ENCODE data around the gene RPA3. TPM values are rescaled to one million over a fixed set of nuclear protein-coding genes. Genes with fewer than 3 reads are reported as not detected.

Gene RPA3
- total RNA-seq, 6 donors from 2014 or later, result 6.3 to 31.1 (median 19.5) TPM

DNA sequence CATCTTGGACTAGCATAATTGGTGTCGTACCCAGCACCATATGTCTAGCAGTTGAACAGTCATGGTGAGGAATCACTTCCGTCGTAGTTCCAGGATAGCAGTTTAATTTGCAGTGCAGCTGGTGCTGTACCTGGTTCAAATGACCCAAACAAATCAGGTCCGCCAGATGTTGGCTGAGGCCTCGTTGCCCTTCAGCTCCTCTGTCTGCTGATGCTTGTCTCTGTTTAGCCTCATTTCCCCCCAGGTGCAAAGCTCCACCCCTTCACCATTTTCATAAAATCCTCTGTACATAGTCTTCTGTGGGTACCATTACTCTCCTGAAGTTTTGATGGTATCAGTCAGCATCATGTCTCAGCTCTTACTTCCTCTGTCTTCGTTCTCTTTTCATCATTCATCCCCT is 42.7 kb downstream of the RPA3 start:
- Histone ChIP-seq H3K36me3 (peaks cover 0 to 13% (median 2%) of the 10 kb centered on the region in 4 donors), H3K4me1 (peaks cover 0 to under 1% (median 0%) of the 10 kb centered on the region in 4 donors), H3K9me3 (peaks cover 0 to 3% (median 0%) of the 10 kb centered on the region in 4 donors), H3K4me3 (no peak overlapping the region), H3K27ac (no peak overlapping the region), H3K27me3 (no peaks in the 10 kb centered on the region)
- no peak for DNase-seq
- TF ChIP-seq EP300 (IDR thresholded peaks at IDR 0.05), result no peak
- TF ChIP-seq, protein P1, sequence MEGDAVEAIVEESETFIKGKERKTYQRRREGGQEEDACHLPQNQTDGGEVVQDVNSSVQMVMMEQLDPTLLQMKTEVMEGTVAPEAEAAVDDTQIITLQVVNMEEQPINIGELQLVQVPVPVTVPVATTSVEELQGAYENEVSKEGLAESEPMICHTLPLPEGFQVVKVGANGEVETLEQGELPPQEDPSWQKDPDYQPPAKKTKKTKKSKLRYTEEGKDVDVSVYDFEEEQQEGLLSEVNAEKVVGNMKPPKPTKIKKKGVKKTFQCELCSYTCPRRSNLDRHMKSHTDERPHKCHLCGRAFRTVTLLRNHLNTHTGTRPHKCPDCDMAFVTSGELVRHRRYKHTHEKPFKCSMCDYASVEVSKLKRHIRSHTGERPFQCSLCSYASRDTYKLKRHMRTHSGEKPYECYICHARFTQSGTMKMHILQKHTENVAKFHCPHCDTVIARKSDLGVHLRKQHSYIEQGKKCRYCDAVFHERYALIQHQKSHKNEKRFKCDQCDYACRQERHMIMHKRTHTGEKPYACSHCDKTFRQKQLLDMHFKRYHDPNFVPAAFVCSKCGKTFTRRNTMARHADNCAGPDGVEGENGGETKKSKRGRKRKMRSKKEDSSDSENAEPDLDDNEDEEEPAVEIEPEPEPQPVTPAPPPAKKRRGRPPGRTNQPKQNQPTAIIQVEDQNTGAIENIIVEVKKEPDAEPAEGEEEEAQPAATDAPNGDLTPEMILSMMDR (IDR thresholded peaks at IDR 0.05), result no peak
- no peak for TF ChIP-seq POLR2A (IDR thresholded peaks at IDR 0.05)
- no peak for TF ChIP-seq POLR2AphosphoS5 (IDR thresholded peaks at IDR 0.05)
- ATAC-seq (ENCODE audit: low FRiP score in 2 of 2), result no peak
- 66 to 71% methylated on average over 6 of the region's 6 CpGs for WGBS, 2 donors

DNA sequence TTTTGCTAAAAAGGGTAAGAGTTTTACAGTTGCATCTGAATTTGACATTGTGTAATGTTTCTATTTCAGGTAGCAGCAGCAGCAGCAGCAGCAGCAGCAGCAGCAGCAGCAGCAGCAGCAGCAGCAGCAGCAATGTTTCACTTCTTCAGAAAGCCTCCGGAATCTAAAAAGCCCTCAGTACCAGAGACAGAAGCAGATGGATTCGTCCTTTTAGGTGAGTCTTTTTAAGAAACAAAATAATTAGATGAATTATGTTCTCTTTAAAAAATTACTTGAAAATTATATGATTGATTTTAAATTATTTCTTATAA is 45.2 kb downstream of the RPA3 start:
- TF ChIP-seq, protein P1 (IDR thresholded peaks at IDR 0.05), result no peak
- TF ChIP-seq EP300 (IDR thresholded peaks at IDR 0.05) (no peak), POLR2AphosphoS5 (IDR thresholded peaks at IDR 0.05) (no peak), POLR2A (IDR thresholded peaks at IDR 0.05) (no peak)
- H3K9me3 ChIP-seq, result peaks cover 0 to 3% (median 0%) of the 10 kb centered on the region in 4 donors
- no peak overlapping the region for H3K27ac ChIP-seq
- H3K4me1 ChIP-seq, result no peaks in the 10 kb centered on the region
- no peak overlapping the region for H3K4me3 ChIP-seq
- H3K36me3 ChIP-seq, result peaks cover 0 to 13% (median 2%) of the 10 kb centered on the region in 4 donors
- no peak for ATAC-seq (ENCODE audit: low FRiP score in 2 of 2)
- no peak for DNase-seq
- no peaks in the 10 kb centered on the region for H3K27me3 ChIP-seq
- WGBS, 2 donors, result 79 to 81% methylated on average over 2 of the region's 2 CpGs

DNA sequence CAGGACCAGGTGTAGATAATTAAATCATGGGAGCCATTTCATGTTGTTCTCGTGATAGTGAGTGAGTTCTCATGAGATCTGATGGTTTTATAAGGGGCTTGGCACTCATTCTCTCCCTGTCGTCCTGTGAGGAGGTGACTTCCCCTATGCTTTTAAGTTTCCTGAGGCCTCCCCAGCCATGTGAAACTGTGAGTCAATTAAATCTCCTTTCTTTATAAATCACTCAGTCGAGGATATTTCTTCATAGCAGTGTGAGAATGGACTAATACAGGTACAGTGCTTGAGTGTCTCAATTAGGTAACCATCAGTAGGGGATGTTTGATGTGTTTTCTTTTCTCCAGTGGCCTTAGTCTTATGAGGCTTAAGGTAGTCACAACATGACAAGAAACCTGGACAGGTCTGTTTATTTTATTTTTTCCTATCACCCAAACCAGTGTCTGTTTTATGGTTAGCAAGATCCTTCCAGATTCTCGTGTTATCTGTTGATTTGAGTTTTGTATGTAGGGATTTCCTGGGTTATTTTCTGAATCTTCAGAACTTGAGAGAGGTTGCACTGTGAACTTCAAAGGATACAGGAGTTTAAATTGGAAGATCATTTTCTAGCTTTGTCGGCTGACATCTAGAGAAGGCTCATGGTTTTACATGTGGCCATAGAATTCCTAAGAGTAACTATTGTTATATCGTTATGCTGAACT is 45.7 kb downstream of the RPA3 start:
- H3K27me3 ChIP-seq, result no peaks in the 10 kb centered on the region
- no peak overlapping the region for H3K4me3 ChIP-seq
- no peak for DNase-seq
- TF ChIP-seq POLR2A (IDR thresholded peaks at IDR 0.05) (no peak), POLR2AphosphoS5 (IDR thresholded peaks at IDR 0.05) (no peak), EP300 (IDR thresholded peaks at IDR 0.05) (no peak)
- TF ChIP-seq, protein P1 (IDR thresholded peaks at IDR 0.05), result no peak
- H3K4me1 ChIP-seq, result no peaks in the 10 kb centered on the region
- no peak for ATAC-seq (ENCODE audit: low FRiP score in 2 of 2)
- WGBS, 2 donors, result 81 to 83% methylated on average over 6 of the region's 6 CpGs
- H3K9me3 ChIP-seq, result peaks cover 0 to 3% (median 0%) of the 10 kb centered on the region in 4 donors
- no peak overlapping the region for H3K27ac ChIP-seq
- H3K36me3 ChIP-seq, result peaks cover 0 to 13% (median 2%) of the 10 kb centered on the region in 4 donors

DNA sequence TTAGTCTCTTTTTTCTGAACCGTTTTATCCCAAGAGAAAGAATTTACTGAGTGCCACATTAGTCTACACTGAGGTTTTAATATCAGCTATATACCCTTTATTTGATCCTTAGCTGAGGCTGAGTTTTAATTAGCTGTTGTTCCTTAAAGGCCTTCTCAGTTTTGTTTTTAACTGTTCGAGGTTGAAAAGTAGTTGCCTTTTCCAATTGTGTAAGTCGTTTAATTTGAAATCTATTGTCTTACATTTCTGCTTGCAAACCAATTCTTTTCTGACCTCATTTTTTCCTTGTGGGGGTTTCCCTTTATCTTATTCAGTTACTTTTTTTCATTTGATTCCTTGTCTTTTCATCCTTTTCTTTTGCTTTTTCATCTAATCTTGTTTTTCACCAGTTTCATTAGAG is 47.0 kb downstream of the RPA3 start:
- H3K27me3 ChIP-seq, result no peaks in the 10 kb centered on the region
- no peak for TF ChIP-seq POLR2AphosphoS5 (IDR thresholded peaks at IDR 0.05)
- TF ChIP-seq POLR2A (IDR thresholded peaks at IDR 0.05), result no peak
- TF ChIP-seq EP300 (IDR thresholded peaks at IDR 0.05), result no peak
- TF ChIP-seq, protein P1 (IDR thresholded peaks at IDR 0.05), result no peak
- no peak overlapping the region for H3K27ac ChIP-seq
- H3K4me3 ChIP-seq, result no peak overlapping the region
- no peaks in the 10 kb centered on the region for H3K4me1 ChIP-seq
- H3K36me3 ChIP-seq, result peaks cover 0 to 12% (median 2%) of the 10 kb centered on the region in 4 donors
- ATAC-seq (ENCODE audit: low FRiP score in 2 of 2) (no peak), DNase-seq (no peak)
- H3K9me3 ChIP-seq, result no peaks in the 10 kb centered on the region
- WGBS, 2 donors, result 54 to 59% methylated on average over 3 of the region's 3 CpGs

DNA sequence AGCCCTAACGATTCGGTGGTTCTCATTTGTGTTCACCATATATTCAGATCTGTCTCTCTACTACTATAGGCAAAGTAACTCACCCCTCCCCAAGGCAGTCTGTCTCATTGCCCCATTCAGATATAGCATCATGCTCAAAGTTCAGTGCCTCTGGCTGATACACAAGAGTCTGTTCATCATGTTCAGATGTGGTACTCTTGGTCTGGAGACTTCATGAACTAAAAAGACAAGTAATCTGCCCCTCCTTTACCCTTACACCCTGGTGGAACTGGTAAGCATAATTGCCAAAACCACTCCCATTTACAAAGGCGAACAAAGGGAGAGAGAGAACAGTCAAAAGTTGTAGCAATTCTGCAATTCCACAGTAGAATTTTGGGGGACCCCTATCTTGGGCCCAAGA is 47.9 kb downstream of the RPA3 start:
- H3K36me3 ChIP-seq, result peaks cover 0 to 4% (median 0%) of the 10 kb centered on the region in 4 donors
- DNase-seq, result no peak
- no peaks in the 10 kb centered on the region for H3K4me1 ChIP-seq
- no peak overlapping the region for H3K4me3 ChIP-seq
- no peak for ATAC-seq (ENCODE audit: low FRiP score in 2 of 2)
- no peaks in the 10 kb centered on the region for H3K27me3 ChIP-seq
- no peak for TF ChIP-seq EP300 (IDR thresholded peaks at IDR 0.05)
- no peak for TF ChIP-seq POLR2AphosphoS5 (IDR thresholded peaks at IDR 0.05)
- TF ChIP-seq, protein P1 (IDR thresholded peaks at IDR 0.05), result no peak
- TF ChIP-seq POLR2A (IDR thresholded peaks at IDR 0.05), result no peak
- H3K9me3 ChIP-seq, result no peaks in the 10 kb centered on the region
- 95 to 96% methylated on average over 3 of the region's 3 CpGs for WGBS, 2 donors
- no peak overlapping the region for H3K27ac ChIP-seq

Measured in upper lobe of left lung (tissue), 6 donors.